Activated CD4-positive, alpha-beta T cell treated with anti-CD3 and anti-CD28 coated beads, Interleukin-2, amount 50 U/mL, for 16 hours (primary cell): ENCODE data around the gene IGDCC3.

Source experiments
- DNase-seq: peaks from one replicate; pipeline ENCODE4 v3.0.0-alpha.2; 2020

Gene IGDCC3

GRCh38 chr15:65338823-65339222, 39.0 kb downstream of the IGDCC3 start:
- DNase-seq: no peak

GRCh38 chr15:65338366-65338765, 39.4 kb downstream of the IGDCC3 start:
- DNase-seq: no peak

GRCh38 chr15:65337436-65338070, 40.2 kb downstream of the IGDCC3 start:
- DNase-seq: no peak

GRCh38 chr15:65336493-65337435, 41.0 kb downstream of the IGDCC3 start:
- DNase-seq: no peak

- no peak for DNase-seq
These were observed 42.3 kb downstream of the IGDCC3 start for GRCh38 chr15:65335278-65336055.

- no peak for DNase-seq
These were observed 43.1 kb downstream of the IGDCC3 start for GRCh38 chr15:65334586-65335231.

GRCh38 chr15:65333856-65334255, 43.9 kb downstream of the IGDCC3 start:
- DNase-seq: no peak

GRCh38 chr15:65333148-65333820, 44.5 kb downstream of the IGDCC3 start:
- no peak for DNase-seq

GRCh38 chr15:65332391-65333147, 45.2 kb downstream of the IGDCC3 start:
- DNase-seq: no peak

GRCh38 chr15:65331811-65332210, 46.0 kb downstream of the IGDCC3 start:
- no peak for DNase-seq

- DNase-seq: no peak
These were observed 46.7 kb downstream of the IGDCC3 start for GRCh38 chr15:65330934-65331645.

- DNase-seq: no peak
These were observed 47.6 kb downstream of the IGDCC3 start for GRCh38 chr15:65329984-65330735.

GRCh38 chr15:65329288-65329983, 48.4 kb downstream of the IGDCC3 start:
- no peak for DNase-seq

GRCh38 chr15:65328506-65329287, 49.1 kb downstream of the IGDCC3 start:
- DNase-seq: no peak

- DNase-seq: no peak
These were observed 50.0 kb downstream of the IGDCC3 start for GRCh38 chr15:65327651-65328393.

GRCh38 chr15:65326818-65327217, 51.0 kb downstream of the IGDCC3 start:
- DNase-seq: no peak

GRCh38 chr15:65326117-65326526, 51.7 kb downstream of the IGDCC3 start:
- no peak for DNase-seq

- no peak for DNase-seq
These were observed 54.7 kb downstream of the IGDCC3 start for GRCh38 chr15:65323071-65323511.
